ENCODE results near the gene ACO2. TPM values are rescaled to one million over a fixed set of nuclear protein-coding genes. Genes with fewer than 3 reads are reported as not detected.
"Not testable (repeated sequence)": the region's sequence is repeated elsewhere in the genome, so short reads cannot be mapped to it uniquely, and the experiment has no call there.

The ACO2 gene
- total RNA-seq, 2 experiments from 2014 or later: 61.5 to 107 TPM

GRCh38 chr22:41458161-41458728, 10.7 kb upstream of the ACO2 start:
- Histone ChIP-seq H3K4me2 (ENCODE audit: low read length) (no peak overlapping the region), H3K79me2 (ENCODE audit: insufficient read depth, low read depth, low read length) (no peaks in the 10 kb centered on the region), H3K27ac (ENCODE audit: low read depth, low read length, poor library complexity, severe bottlenecking) (no peak overlapping the region), H3K9me3 (ENCODE audit: low read length) (no peaks in the 10 kb centered on the region), H3K36me3 (ENCODE audit: insufficient read depth, low read length) (peaks cover 58% of the 10 kb centered on the region), H3K4me1 (ENCODE audit: insufficient read depth, low read length, poor library complexity, severe bottlenecking) (no peaks in the 10 kb centered on the region), H3K9me2 (ENCODE audit: insufficient read depth, low read length) (no peaks in the 10 kb centered on the region), H4K20me1 (ENCODE audit: insufficient read depth, low read length) (no peaks in the 10 kb centered on the region), H3K4me3 (ENCODE audit: low read depth, low read length, poor library complexity, severe bottlenecking) (no peak overlapping the region), H2AFZ (ENCODE audit: low read length) (no peak overlapping the region)
- intact Hi-C loops (cut with micrococcal nuclease; ENCODE audit: unreplicated experiment): no loop called here
- CTCF ChIA-PET (ENCODE audit: unreplicated experiment): no interaction called here
- POLR2A ChIA-PET: interaction anchor here (0.5 to 1.4 kb wide), 3 partner anchors 10 to 303 kb away, joined by 4 read pairs; partner anchors contain the start of gene PHF5A
- no peak for TF ChIP-seq EZH2phosphoT487 (IDR thresholded peaks at IDR 0.05; ENCODE audit: borderline replicate concordance, low read depth, low read length)
- TF ChIP-seq CTCF (conservative IDR thresholded peaks at IDR 0.05; ENCODE audit: low read length): no peak
- BruUV-seq (replicated peaks): no TSS peak
- DNase-seq (ENCODE audit: low spot score): no peak

GRCh38 chr22:41459431-41459830, 9.5 kb upstream of the ACO2 start:
- CTCF ChIA-PET (ENCODE audit: unreplicated experiment): no interaction called here
- Histone ChIP-seq H3K9me2 (ENCODE audit: insufficient read depth, low read length) (no peaks in the 10 kb centered on the region), H2AFZ (ENCODE audit: low read length) (no peak overlapping the region), H3K4me2 (ENCODE audit: low read length) (no peak overlapping the region), H3K4me3 (ENCODE audit: low read depth, low read length, poor library complexity, severe bottlenecking) (no peak overlapping the region), H3K4me1 (ENCODE audit: insufficient read depth, low read length, poor library complexity, severe bottlenecking) (no peaks in the 10 kb centered on the region), H3K9me3 (ENCODE audit: low read length) (no peaks in the 10 kb centered on the region), H3K79me2 (ENCODE audit: insufficient read depth, low read depth, low read length) (peaks cover 8% of the 10 kb centered on the region; the same call in 1 of the 2 replicates), H3K36me3 (ENCODE audit: insufficient read depth, low read length) (peaks cover 69% of the 10 kb centered on the region), H4K20me1 (ENCODE audit: insufficient read depth, low read length) (no peaks in the 10 kb centered on the region; the same call in 1 of the 2 replicates), H3K27ac (ENCODE audit: low read depth, low read length, poor library complexity, severe bottlenecking) (no peak overlapping the region)
- no peak for DNase-seq (ENCODE audit: low spot score)
- intact Hi-C loops (cut with micrococcal nuclease; ENCODE audit: unreplicated experiment): no loop called here
- no TSS peak for BruUV-seq (replicated peaks)
- POLR2A ChIA-PET: interaction anchor here (0.6 to 1.3 kb wide), 2 partner anchors 9 to 698 kb away, joined by 3 to 4 read pairs; partner anchors contain the start of gene PHF5A
- TF ChIP-seq CTCF (conservative IDR thresholded peaks at IDR 0.05; ENCODE audit: low read length) (no peak), EZH2phosphoT487 (IDR thresholded peaks at IDR 0.05; ENCODE audit: borderline replicate concordance, low read depth, low read length) (no peak)

GRCh38 chr22:41460071-41460470, 8.8 kb upstream of the ACO2 start:
- peaks cover 12% of the 10 kb centered on the region; the same call in 1 of the 2 replicates for H3K79me2 ChIP-seq (ENCODE audit: insufficient read depth, low read depth, low read length)
- CTCF ChIA-PET (ENCODE audit: unreplicated experiment); intact Hi-C loops (cut with micrococcal nuclease; ENCODE audit: unreplicated experiment); H3K9me3 ChIP-seq (ENCODE audit: low read length); H2AFZ ChIP-seq (ENCODE audit: low read length); H3K4me2 ChIP-seq (ENCODE audit: low read length); H3K4me1 ChIP-seq (ENCODE audit: insufficient read depth, low read length, poor library complexity, severe bottlenecking); DNase-seq (ENCODE audit: low spot score); BruUV-seq (replicated peaks); H3K4me3 ChIP-seq (ENCODE audit: low read depth, low read length, poor library complexity, severe bottlenecking); H4K20me1 ChIP-seq (ENCODE audit: insufficient read depth, low read length); H3K27ac ChIP-seq (ENCODE audit: low read depth, low read length, poor library complexity, severe bottlenecking); H3K9me2 ChIP-seq (ENCODE audit: insufficient read depth, low read length): not testable (repeated sequence)
- H3K36me3 ChIP-seq (ENCODE audit: insufficient read depth, low read length): peaks cover 75% of the 10 kb centered on the region
- POLR2A ChIA-PET: interaction anchor here (0.6 kb wide), 1 partner anchor 698 kb away, joined by 3 read pairs; no protein-coding TSS in a partner anchor

Measured in OCI-LY7 (cell line).